Measurements from ENCODE around the gene NEURL1B.

Gene NEURL1B

DNA sequence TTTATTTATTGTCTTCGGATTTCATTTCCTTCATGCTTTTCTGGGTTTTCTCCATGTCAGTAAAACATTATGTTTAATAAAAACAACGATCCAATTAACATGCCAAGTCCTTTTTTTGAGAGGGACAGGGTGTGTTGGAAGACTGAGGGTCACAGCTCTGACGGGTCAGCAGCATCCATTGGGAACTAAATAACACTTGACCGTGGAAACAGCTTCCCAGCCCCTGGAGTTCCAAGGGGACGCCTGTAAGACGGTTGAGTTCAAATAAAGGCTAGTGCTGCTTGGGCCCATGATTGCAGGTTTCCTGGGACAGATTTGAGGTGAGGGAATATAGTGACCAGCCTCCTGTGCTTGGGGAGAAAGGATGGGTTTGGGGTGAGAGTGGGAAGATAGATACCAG, 30.4 kb upstream of the NEURL1B start:
- DNase-seq = no peak

DNA sequence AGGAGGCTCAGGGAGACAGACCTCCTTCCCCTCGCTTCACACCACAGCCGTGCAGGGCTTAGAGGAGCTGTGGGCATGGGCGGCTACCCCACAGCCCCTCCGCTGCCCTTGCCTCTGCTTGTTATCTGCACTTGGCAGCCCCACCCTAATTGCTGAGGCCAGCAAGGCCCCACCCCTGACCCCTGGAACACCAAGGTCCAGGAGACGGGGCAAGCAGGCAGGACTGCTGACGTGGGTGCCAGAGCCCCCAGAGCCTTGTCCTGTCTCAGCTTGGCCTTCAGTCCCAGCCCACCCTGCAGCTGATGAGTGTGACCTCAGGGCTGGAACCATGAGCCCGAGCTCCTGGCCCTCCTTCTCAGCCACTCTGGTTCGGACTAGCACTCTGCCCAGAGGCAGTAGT, 29.1 kb upstream of the NEURL1B start:
- DNase-seq = no peak

GRCh38 chr5:172612771-172613170, 28.3 kb upstream of the NEURL1B start:
- no peak for DNase-seq

DNA sequence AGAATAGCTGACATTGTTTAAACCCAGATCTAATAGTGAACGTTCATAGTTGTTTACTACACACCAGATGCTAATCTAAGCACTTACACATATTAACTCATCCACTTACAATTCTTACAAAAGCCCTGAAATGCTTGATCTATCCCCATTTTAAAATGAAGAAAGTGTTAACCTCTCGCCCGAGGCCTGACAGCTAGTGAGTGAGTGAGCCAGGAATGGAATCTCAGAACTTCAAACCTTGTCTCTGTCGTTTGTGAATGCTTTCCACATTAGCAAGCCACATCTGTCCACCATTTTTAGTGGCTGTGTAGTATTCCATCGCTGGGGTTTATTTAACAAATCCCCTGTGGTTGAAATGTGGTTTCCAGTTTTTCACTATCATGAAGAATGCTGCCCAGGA, 24.9 kb upstream of the NEURL1B start:
- no peak for DNase-seq

GRCh38 chr5:172616730-172617129, 24.3 kb upstream of the NEURL1B start:
- DNase-seq = no peak

GRCh38 chr5:172617817-172618216, 23.2 kb upstream of the NEURL1B start:
- DNase-seq = no peak

DNA sequence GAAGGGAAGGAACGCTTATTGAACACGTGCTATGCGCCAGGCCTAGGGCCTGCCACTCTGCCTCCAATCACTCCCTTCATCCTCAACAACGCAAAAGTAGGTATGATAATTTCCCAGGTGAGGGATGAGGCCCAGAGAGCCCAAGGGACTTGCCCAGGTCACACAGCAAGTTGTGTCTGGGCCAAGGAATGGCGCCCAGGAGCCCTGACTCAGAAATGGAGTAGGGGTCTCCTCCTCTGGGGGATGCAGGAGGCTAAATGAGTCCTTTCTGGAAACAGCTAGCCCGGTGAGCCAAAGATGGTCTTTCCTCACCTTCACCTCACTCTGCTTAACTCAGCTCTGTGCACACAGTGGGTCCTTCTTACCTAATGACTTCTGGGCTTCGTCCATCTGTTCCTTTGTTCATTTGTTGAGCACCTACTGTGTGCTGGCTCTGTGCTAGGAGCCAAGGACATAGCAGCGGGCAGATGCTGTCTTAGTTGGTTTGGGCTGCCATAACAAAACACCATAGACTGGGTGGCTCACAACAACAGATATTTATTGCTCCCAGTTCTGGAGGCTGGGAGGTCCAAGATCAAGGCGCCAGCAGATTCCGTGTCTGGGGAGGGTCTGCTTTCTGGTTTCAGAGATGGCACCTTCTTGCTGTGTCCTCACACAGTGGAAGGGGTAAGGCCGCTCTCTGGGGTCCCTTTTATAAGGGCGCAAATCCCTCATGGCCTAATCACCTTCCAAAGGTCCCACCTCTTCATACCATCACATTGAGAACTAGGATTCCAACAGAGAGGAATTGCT, 22.3 kb upstream of the NEURL1B start:
- DNase-seq = no peak

DNA sequence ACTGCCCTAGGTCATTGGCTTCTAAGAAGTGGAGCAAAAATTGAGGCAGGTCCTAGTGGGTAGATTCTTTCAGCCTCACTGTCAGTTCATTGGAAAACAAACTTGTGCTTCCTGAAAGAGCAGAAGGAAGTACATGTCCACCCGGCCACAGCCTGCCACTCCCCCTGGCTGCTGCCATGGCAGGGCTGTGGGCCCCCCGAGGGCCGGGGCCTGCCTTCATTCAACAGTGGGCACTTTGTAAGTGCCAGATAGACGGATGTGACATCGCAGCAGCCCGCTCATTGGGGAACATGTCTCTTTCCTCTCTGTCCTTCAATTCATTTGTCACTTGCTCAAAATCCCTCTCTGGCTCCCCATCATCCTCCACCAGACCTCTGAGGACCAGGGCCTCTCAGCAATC, 20.6 kb upstream of the NEURL1B start:
- no peak for DNase-seq

GRCh38 chr5:172622091-172623046, 18.7 kb upstream of the NEURL1B start:
- DNase-seq = no peak

DNA sequence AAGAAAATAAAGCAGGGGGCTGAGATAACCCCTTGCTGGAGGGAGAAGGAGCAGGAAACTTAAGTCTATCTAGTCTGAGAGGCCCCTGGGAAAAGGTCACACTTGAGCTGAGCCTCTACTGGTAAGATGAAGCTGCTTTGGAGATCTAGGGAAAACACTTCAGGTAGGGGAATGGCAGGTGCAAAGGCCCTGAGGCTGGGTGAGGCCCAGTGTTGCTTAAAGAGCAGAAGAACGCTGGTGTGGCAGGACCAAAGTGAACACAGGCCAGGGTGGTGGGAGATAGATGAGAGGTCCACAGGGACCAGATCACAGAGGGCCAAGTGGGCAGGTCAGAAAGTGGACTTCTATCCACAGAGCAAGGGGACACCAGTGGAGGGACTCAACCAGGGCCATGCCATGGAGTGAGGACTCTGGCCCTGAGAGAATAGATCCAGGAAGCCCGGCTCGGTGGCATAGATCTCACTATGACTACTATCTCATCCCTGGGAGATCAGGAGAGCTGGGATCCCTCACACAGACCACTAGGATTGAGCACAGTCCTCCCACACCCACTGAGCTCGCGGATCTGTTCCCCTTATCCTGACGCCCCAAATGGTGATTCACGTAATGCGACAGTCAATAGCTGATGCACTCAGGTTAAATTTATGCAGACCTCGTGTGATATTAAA, 17.6 kb upstream of the NEURL1B start:
- DNase-seq = no peak

DNA sequence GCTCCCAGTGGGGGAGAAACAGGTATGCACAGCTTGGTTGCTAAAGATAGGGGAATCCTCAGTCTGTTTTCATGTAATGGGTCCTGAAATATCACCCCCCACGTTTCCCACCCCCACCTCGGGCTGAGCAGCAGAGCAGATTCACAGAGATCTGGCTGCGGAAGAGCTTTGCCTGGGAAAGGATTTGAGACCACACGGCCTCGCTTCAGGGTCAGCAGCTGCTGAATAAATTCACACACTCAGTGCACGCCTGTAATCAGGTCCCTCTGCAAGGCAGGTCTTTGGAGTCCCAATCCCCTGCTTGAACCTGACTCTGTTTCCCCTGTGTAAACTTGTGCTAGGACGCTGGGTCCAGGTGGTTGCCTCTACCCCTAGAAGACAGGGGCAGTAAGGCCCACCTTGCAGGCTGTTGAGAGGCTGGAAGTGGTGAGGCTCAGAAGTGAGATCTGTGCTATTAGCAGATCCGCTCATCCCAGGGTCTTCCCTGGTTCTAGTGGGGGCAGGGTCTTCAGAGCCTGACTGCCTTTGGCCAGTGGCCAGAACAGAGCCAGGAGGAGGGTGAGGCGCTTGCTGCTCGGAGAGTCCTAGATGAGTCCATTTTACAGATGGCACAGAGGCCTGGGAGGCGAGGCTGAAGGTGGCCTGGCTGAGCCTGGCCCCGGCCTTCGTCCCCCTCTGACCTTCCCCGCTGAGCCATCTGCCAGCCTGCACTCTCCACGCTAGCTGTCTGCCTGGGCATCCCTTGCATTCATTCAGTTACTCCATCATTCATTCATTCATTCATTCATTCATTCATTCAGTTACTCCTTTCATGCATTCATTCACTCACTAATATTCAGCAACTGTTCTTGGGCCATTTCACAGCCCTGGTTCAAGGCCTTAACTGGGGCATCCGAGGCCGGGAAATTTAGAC, 16.7 kb upstream of the NEURL1B start:
- DNase-seq = no peak

- no peak for DNase-seq
Measured at GRCh38 chr5:172624996-172625964, 15.8 kb upstream of the NEURL1B start.

- no peak for DNase-seq
Measured at GRCh38 chr5:172626031-172626581, 15.0 kb upstream of the NEURL1B start.

GRCh38 chr5:172630082-172630481, 11.0 kb upstream of the NEURL1B start:
- no peak for DNase-seq

DNA sequence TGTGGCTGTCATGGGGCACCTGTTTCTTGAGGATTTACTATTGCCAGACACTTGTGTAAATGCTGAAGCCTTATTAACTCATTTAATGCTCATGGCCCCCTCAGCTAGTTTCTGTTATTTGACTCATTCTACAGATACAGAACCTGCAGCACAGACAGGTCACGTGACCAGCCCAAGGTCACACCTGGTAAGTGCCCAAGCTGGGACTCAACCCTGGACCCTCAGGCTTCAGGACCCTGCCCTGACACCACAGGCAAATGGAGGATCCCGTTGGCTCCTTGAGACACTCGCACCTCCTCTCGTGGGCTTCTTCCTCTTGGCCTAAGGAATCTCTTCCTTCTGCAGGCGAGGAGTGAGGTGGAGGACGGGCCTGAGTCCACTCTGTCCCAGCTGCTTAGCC, 10.6 kb upstream of the NEURL1B start:
- no peak for DNase-seq

GRCh38 chr5:172630986-172631385, 10.1 kb upstream of the NEURL1B start:
- no peak for DNase-seq

DNA sequence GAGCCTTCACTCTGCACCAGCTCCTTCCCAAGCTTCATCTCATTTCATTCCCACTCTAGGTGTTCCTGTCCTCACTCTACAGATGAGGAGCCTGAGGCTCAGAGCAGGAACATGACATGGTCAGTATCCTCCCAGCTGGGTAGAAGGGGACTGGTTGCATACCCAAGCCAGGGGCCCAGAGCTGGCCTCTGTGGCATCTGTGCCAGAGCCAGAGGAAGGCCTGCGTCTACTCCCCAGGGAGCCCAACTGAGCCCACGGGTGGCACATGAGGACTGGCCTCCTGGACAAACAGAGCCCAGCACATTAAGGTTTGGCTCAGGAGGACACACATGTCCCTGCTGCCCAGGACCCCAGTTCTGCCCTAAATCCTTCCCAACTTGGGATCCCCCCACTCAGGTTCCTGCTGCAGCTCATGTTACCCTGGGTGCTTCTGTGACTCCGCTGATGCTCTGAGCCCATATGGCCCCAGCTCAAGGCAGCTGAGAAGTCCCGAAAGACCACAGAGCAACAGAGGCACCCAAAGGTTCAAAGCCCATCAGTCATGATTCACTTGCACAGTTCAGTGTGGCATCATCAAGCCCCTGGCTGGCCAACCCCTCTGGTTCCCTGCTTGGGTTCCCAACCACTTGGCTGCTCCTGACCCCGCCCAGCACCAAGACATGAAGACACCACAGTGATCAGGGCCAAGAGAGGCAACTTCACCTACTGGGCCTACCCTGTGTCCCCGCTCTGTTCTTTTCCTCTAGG, 8.5 kb upstream of the NEURL1B start:
- no peak for DNase-seq

DNA sequence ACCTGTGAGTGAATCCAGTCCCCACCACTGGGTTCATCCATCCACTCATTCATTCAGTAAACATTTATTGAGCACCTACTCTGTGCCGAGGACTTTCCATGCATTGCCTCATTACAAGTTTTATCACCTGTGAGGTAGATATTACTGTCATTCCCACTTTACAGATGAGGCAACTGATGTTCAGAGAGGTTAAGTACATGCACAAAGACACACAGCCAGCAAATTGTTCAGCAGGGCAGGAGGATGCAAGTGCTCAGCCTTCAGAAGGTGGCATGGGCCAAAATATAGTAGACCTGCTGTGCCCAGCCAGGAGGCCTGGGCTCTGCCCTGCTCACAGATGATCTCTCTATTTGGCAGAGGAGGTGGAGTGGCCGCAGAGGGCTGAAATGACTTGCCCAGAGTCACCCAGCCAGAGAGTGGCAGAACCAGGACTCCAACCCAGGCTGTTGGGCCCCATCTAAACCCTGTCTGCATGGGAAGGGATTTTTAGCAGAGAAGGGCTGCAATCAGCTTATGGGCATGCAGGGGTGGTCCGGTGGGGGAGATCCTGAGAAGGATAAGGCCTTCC, 7.6 kb upstream of the NEURL1B start:
- DNase-seq = no peak

GRCh38 chr5:172634106-172634899, 6.8 kb upstream of the NEURL1B start:
- DNase-seq = no peak

All from T1000 (cell line).